Omental fat pad (tissue), 4 donors: ENCODE data around the gene HERC4. TPM values are rescaled to one million over a fixed set of nuclear protein-coding genes. Genes with fewer than 3 reads are reported as not detected.

ENCODE experiments used
- ATAC-seq: fragments of 150-250 bp; one replicate; pipeline ENCODE4 v1.9.1; 2016; ENCODE audit warnings: mild to moderate bottlenecking, moderate library complexity; ENCODE audit not compliant: low FRiP score
- DNase-seq: peaks from one replicate; pipeline ENCODE4 v3.0.0-alpha.2; 2019; ENCODE audit warnings: low spot score
- total RNA-seq, 4 donors: library from RNA; depleted of rRNA; stranded (reverse); fragments of >200 nt; gene quantifications; one replicate each; pipeline ENCODE4 v1.1.0, GENCODE V29; 2016
- TF ChIP-seq, protein P1 (sequence below), 3 donors: fragments of 450-650 bp; IDR thresholded peaks; one replicate each; pipeline ENCODE4 v1.5.1; 2016 to 2017; ENCODE audit warnings: antibody characterized with exemption in 3 of 3, mild to moderate bottlenecking in 3 of 3, moderate library complexity in 2 of 3

The HERC4 gene, protein sequence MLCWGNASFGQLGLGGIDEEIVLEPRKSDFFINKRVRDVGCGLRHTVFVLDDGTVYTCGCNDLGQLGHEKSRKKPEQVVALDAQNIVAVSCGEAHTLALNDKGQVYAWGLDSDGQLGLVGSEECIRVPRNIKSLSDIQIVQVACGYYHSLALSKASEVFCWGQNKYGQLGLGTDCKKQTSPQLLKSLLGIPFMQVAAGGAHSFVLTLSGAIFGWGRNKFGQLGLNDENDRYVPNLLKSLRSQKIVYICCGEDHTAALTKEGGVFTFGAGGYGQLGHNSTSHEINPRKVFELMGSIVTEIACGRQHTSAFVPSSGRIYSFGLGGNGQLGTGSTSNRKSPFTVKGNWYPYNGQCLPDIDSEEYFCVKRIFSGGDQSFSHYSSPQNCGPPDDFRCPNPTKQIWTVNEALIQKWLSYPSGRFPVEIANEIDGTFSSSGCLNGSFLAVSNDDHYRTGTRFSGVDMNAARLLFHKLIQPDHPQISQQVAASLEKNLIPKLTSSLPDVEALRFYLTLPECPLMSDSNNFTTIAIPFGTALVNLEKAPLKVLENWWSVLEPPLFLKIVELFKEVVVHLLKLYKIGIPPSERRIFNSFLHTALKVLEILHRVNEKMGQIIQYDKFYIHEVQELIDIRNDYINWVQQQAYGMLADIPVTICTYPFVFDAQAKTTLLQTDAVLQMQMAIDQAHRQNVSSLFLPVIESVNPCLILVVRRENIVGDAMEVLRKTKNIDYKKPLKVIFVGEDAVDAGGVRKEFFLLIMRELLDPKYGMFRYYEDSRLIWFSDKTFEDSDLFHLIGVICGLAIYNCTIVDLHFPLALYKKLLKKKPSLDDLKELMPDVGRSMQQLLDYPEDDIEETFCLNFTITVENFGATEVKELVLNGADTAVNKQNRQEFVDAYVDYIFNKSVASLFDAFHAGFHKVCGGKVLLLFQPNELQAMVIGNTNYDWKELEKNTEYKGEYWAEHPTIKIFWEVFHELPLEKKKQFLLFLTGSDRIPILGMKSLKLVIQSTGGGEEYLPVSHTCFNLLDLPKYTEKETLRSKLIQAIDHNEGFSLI
- 10 to 100 TPM; 37.0 to 67.6 (median 50.5) TPM for total RNA-seq

DNA sequence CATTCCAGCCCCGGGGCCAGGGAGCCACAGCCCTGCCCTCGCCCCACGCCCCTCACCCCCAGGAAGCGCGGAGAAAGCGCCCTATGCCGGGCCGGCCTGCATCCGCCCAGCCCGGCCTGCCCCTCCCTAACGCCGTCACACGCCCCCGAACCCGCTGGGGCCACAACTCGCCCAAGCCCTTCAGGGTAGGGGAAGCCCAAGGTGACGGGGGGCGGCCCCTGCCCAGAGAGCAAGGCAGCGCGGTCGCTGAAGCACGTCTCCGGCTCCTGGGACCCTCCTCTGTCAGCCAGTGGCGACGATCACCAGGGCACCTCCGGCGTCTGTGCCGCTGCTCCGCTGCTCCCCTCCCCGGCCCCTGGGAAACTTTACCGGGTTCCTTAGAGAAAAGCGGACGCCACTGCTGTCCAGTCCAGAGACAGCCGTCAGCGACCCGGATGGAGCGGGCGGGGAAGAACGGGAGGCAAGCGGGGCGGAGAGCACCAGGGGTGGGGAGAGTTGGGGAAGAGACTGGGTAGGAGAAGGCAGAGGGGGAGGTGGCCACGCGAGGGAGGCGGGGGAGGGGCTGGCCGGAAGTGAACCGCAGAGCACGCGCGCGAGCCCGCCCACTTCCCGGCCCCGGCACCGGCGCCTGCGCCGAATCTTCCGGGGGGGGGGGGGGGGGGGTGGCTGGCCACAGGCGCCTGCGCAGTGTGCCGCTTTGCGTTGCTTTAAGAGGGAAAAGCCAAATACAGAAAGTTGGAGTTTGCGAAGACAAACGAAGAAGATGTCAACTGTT lies at the start of gene HERC4:
Gene HERC4 (minus strand): TSS at position 509 of the 775 bp plus-strand sequence. CDS start 2,175 bp downstream, outside the sequence.
- peak; percentile 74 for DNase-seq
- ATAC-seq, result peak; percentile 99
- TF ChIP-seq, protein P1, sequence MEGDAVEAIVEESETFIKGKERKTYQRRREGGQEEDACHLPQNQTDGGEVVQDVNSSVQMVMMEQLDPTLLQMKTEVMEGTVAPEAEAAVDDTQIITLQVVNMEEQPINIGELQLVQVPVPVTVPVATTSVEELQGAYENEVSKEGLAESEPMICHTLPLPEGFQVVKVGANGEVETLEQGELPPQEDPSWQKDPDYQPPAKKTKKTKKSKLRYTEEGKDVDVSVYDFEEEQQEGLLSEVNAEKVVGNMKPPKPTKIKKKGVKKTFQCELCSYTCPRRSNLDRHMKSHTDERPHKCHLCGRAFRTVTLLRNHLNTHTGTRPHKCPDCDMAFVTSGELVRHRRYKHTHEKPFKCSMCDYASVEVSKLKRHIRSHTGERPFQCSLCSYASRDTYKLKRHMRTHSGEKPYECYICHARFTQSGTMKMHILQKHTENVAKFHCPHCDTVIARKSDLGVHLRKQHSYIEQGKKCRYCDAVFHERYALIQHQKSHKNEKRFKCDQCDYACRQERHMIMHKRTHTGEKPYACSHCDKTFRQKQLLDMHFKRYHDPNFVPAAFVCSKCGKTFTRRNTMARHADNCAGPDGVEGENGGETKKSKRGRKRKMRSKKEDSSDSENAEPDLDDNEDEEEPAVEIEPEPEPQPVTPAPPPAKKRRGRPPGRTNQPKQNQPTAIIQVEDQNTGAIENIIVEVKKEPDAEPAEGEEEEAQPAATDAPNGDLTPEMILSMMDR (IDR thresholded peaks at IDR 0.05), result no peak

DNA sequence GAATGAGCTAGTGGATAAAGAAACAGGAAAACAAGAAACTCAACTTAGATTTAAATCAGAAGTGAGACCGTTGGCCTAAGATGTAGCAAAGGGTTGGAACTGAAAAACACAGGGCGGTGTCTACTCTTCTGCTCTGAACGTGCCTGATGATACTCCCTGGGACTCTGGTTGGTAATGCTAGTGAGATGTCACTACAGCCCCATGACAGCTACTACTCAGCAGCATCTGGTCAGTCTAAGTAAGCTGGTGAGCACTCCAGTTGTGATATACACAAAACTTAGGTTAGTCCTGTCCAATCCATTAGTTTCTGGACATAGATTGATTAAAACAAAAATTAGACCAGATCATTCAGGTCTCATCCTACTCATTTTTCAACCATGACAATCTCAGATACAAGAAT lies 49.6 kb upstream of the HERC4 start:
- ATAC-seq, result no peak
- TF ChIP-seq, protein P1 (IDR thresholded peaks at IDR 0.05), result no peak
- no peak for DNase-seq

DNA sequence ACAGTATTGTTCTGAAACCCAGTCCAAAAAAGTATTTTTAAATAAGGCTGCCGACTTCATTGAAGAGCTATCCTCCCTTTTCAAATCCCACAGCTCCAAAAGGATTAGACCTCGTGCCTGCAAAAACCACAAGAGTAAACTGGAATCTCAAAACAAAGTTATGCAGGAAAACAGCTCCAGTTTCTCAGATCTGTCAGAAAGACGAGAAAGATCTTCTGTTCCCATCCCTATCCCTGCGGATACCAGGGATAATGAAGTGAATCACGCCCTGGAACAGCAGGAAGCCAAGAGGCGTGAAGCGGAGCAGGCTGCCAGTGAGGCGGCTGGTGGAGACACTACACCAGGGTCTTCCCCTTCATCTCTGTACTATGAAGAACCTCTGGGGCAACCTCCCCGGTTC lies 46.8 kb upstream of the HERC4 start:
- TF ChIP-seq, protein P1 (IDR thresholded peaks at IDR 0.05), result no peak
- no peak for DNase-seq
- no peak for ATAC-seq

DNA sequence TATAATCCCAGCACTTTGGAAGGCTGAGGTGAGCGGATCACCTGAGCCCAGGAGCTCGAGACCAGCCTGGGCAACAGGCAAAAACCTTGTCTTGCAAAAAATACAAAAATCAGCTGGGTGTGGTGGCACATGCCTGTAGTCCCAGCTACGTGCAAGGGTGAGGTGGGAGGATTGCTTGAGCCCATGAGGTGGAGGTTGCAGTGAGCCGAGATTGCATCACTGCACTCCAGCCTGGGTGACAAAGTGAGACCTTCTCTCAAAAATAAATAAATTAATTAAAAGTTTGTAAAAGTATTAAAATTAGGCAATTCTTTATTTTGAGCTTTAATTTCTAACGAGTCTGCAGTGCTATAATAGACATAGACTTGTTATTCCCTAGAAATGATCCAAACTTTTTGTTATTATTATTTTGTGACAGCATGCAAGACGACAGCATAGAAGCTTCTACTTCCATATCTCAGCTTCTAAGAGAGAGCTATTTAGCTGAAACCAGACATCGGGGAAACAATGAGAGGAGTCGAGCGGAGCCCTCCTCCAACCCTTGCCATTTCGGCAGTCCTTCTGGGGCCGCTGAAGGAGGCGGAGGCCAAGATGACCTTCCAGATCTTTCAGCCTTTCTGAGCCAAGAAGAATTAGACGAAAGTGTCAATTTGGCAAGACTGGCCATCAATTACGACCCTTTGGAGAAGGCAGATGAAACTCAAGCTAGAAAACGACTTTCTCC lies 46.1 kb upstream of the HERC4 start:
- TF ChIP-seq, protein P1 (IDR thresholded peaks at IDR 0.05), result no peak
- DNase-seq, result no peak
- ATAC-seq, result no peak

DNA sequence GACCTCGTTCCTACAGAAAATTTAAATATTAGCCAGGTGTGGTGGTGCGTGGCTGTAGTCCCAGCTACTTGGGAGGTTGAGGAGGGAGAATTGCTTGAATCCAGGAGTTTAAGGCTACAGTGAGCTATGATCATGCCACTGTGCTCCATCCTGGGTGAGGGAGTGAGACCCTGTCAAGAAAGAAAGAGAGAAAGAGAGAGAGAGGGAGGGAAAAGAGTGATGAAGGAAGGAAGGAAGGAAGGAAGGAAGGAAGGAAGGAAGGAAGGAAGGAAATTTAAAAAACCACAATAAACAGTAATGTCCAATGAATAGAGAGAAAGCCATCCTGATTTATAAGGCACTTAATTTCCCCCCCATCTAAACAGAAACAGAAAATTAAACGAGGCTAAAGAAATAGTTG lies 43.6 kb upstream of the HERC4 start:
- no peak for DNase-seq
- ATAC-seq, result no peak
- TF ChIP-seq, protein P1 (IDR thresholded peaks at IDR 0.05), result no peak

DNA sequence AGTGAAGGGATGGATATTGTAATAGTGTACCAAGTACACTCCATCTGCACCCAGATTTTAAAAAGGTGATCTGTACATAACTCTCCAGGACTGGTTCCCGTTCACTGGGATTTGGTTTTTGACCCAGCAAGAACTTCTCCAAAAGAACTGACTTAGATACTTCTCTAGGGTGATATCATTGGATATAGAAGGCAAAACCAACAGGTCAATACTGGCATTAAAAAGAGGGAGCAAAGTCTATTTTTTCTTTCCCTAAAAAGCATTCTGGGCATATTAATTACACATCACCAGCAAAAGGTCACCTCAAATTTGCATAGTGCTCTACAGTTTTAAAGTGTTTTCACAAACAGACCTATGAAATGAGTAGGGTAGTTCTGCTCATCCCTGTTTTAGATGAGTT lies 37.8 kb upstream of the HERC4 start:
- no peak for ATAC-seq
- no peak for DNase-seq
- TF ChIP-seq, protein P1 (IDR thresholded peaks at IDR 0.05), result no peak
